ENCODE results near the gene FOXO1.

Gene FOXO1

GRCh38 chr13:40665126-40666044, 1.1 kb downstream of the FOXO1 start:
- peak; percentile 30 to 38 for DNase-seq

- peak; percentile 55 to 59 for DNase-seq
These were observed 1.9 kb downstream of the FOXO1 start for GRCh38 chr13:40664350-40665125.

- peak in 1 of 2 donors; percentile 61 for DNase-seq
These were observed 2.4 kb downstream of the FOXO1 start for GRCh38 chr13:40664100-40664349.

GRCh38 chr13:40662866-40663265, 3.6 kb downstream of the FOXO1 start:
- DNase-seq, result no peak

GRCh38 chr13:40661875-40662665, 4.4 kb downstream of the FOXO1 start:
- DNase-seq, result no peak

GRCh38 chr13:40660692-40661091, 5.7 kb downstream of the FOXO1 start:
- no peak for DNase-seq

DNA sequence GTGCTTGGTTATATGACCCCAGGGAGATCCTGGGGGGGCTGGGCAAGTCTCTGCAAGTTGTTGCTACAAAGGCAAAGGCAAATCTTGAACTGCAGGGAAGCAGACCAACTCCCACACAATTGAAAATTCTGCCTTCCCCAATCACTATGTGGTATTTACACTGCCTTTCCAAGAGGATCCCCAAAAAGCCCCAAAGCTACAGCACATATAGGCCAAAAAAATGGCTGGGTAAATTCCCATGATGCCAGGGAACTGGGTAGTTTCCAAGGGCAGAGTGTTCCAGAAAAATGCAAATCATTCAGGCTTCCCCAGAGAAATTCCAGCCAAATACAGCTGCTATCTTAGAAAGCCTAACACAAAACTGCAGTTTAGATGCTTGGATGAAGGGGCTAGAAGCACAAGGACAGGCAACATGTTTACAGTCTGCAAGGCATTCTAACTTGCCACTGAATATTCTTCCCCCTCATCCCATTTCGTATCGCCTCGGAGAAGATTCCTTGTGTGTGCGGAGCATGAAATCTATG, 6.2 kb downstream of the FOXO1 start:
- no peak for DNase-seq

DNA sequence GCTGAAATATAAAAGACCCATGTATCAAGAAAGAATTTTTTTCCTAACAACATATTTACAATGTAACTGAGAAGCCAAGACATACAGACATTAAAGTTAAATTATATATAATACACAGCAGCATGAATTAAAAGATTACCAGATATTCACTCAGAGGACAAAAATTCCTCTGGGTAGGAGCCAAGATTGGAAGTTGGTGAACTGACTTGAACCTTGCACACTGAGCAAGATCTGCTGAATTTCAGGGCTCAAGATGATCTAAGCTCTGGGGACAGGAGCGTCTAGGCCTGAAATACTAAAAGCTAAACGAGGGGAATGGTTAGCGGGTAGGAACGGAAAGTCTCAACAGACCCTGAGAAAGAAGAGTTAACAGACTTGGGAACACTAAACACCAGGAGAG, 8.5 kb downstream of the FOXO1 start:
- DNase-seq, result no peak

DNA sequence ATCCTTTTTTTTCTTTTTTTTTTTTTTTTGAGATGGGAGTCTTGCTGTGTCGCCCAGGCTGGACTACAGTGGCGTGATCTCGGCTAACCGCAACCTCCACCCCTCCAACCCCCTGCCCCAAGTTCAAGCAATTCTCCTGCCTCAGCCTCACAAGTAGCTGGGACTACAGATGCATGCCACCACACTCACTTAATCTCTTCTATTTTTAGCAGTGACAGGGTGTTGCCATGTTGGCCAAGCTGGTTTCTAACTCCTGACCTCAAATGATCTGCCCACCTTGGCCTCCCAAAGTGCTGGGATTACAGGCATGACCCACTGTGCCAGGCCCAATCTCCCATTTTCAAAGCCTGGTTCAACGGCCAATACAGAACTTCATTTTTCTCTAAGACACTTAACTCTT, 9.1 kb downstream of the FOXO1 start:
- no peak for DNase-seq

DNA sequence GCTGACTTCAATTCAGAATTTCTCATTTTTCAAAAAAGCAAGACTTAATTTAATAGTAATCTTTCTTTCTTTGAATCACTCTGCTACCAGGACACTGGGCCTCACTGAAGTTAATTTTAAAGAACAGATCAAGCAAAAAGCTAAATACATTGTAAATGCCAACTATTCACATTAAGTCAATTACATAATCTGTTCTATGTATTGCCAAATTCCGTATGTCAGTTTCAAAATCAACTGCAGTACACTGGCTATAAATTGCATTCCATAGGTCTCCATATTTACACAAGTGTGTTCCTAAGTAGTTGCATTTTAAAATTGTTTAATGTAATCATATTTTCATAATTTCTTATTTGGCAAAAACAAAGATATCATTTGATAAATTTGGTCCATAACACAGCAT, 10.1 kb downstream of the FOXO1 start:
- no peak for DNase-seq

- DNase-seq, result no peak
These were observed 12.7 kb downstream of the FOXO1 start for GRCh38 chr13:40653527-40654318.

- DNase-seq, result no peak
These were observed 13.9 kb downstream of the FOXO1 start for GRCh38 chr13:40652588-40652940.

GRCh38 chr13:40651866-40652587, 14.4 kb downstream of the FOXO1 start:
- DNase-seq, result no peak

DNA sequence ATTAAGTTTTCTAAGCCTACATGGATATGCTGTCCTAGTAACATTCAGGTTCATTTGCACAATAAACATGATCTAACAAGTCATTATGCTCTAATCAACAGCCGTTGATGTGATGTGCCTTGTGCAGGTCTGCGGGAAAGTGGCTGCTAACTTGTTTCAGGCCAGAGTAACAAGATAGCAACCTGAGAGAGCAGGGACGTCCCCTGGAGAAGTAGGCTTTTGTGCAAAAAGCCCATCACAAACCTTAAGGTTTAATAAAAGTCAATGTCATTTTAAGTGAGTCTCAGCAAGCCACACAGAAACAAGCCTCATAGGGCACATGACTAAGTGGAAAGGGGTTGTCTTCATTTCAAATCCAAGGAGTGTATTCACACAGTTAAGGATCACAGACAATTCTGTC, 17.6 kb downstream of the FOXO1 start:
- no peak for DNase-seq

- DNase-seq, result no peak
These were observed 18.4 kb downstream of the FOXO1 start for GRCh38 chr13:40648040-40648439.

GRCh38 chr13:40644838-40645604, 21.4 kb downstream of the FOXO1 start:
- DNase-seq, result no peak

- no peak for DNase-seq
These were observed 25.5 kb downstream of the FOXO1 start for GRCh38 chr13:40640845-40641458.

GRCh38 chr13:40640202-40640601, 26.2 kb downstream of the FOXO1 start:
- DNase-seq, result no peak

GRCh38 chr13:40639221-40639681, 27.2 kb downstream of the FOXO1 start:
- DNase-seq, result no peak

GRCh38 chr13:40637643-40638042, 28.8 kb downstream of the FOXO1 start:
- no peak for DNase-seq
